NCI-H2081 treated with DMSO at 0.1 percent for 48 hours (cell line): Measurements from ENCODE around the gene SLC30A3.

Experiments
- DNase-seq: peaks from one replicate; lab custom pipeline; 2025; lab: John Stamatoyannopoulos, UW

Gene SLC30A3

GRCh38 chr2:27258051-27258450 is 4.8 kb downstream of the SLC30A3 start:
- DNase-seq: no peak

GRCh38 chr2:27256855-27257454 is 5.9 kb downstream of the SLC30A3 start:
- no peak for DNase-seq

GRCh38 chr2:27255660-27256059 is 7.2 kb downstream of the SLC30A3 start:
- DNase-seq: no peak

GRCh38 chr2:27255187-27255586 is 7.7 kb downstream of the SLC30A3 start:
- no peak for DNase-seq

- DNase-seq: no peak
Measured at GRCh38 chr2:27251766-27252165, 11.1 kb downstream of the SLC30A3 start.

GRCh38 chr2:27250652-27251379 is 12.0 kb downstream of the SLC30A3 start:
- no peak for DNase-seq

GRCh38 chr2:27249891-27250651 is 12.8 kb downstream of the SLC30A3 start:
- DNase-seq: no peak

- DNase-seq: no peak
Measured at GRCh38 chr2:27249159-27249890, 13.5 kb downstream of the SLC30A3 start.

- DNase-seq: no peak
Measured at GRCh38 chr2:27247893-27248292, 15.0 kb downstream of the SLC30A3 start.

GRCh38 chr2:27245626-27246025 is 17.2 kb downstream of the SLC30A3 start:
- DNase-seq: no peak

GRCh38 chr2:27245116-27245515 is 17.7 kb downstream of the SLC30A3 start:
- DNase-seq: no peak

- no peak for DNase-seq
Measured at GRCh38 chr2:27243391-27244130, 19.3 kb downstream of the SLC30A3 start.

GRCh38 chr2:27242614-27242951 is 20.3 kb downstream of the SLC30A3 start:
- DNase-seq: no peak

- DNase-seq: no peak
Measured at GRCh38 chr2:27241761-27242613, 20.9 kb downstream of the SLC30A3 start.

- DNase-seq: no peak
Measured at GRCh38 chr2:27240406-27240805, 22.4 kb downstream of the SLC30A3 start.

- no peak for DNase-seq
Measured at GRCh38 chr2:27238976-27239375, 23.9 kb downstream of the SLC30A3 start.

GRCh38 chr2:27237341-27237945 is 25.4 kb downstream of the SLC30A3 start:
- no peak for DNase-seq

GRCh38 chr2:27236626-27237025 is 26.2 kb downstream of the SLC30A3 start:
- DNase-seq: no peak

GRCh38 chr2:27236136-27236535 is 26.7 kb downstream of the SLC30A3 start:
- no peak for DNase-seq

GRCh38 chr2:27233341-27233740 is 29.5 kb downstream of the SLC30A3 start:
- no peak for DNase-seq
